H1 (cell line): ENCODE data around the gene UEVLD. TPM values are rescaled to one million over a fixed set of nuclear protein-coding genes. Genes with fewer than 3 reads are reported as not detected.

Experiments used
- CTCF ChIA-PET: fragments of 300-600 bp; sonication (Branson Sonifier 250); formaldehyde crosslinking; loops from one replicate; lab custom pipeline; 2021; ENCODE audit not compliant: partially characterized antibody; lab: Charles Lee
- POLR2A ChIA-PET: fragments of 300-600 bp; sonication (Branson Sonifier 250); formaldehyde crosslinking; loops from one replicate; lab custom pipeline; 2021; ENCODE audit warnings: inconsistent platforms; ENCODE audit not compliant: partially characterized antibody; lab: Charles Lee
- DNase-seq, 2 experiments: peaks; one replicate each; pipeline versions ENCODE4 v3.0.0 to v3.0.0-alpha.2; 2010 to 2022; ENCODE audit warnings: low spot score in 2 of 2, low read depth in 1 of 2, mixed read lengths in 1 of 2
- FAIRE-seq: peaks from 2 replicates; lab custom pipeline; 2011; peaks lifted over from hg19 to GRCh38; lab: Jason Lieb, UNC
- H2AFZ ChIP-seq: 2 replicates; pipeline ENCODE4 v1.8.1; 2012; ENCODE audit warnings: low read length, inconsistent platforms
- H2AK5ac ChIP-seq: 2 replicates; pipeline ENCODE4 v1.6.1; 2013; ENCODE audit warnings: low read depth, low read length
- H2BK120ac ChIP-seq: replicated peaks from 2 replicates; pipeline ENCODE3; 2013; ENCODE audit warnings: low read depth, low read length, inconsistent platforms
- H2BK12ac ChIP-seq: 2 replicates; pipeline ENCODE4 v1.6.1; 2013; ENCODE audit warnings: low read depth, low read length
- H2BK15ac ChIP-seq: 2 replicates; pipeline ENCODE4 v1.6.1; 2013; ENCODE audit warnings: low read length
- H2BK20ac ChIP-seq: 2 replicates; pipeline ENCODE4 v1.6.1; 2013; ENCODE audit warnings: low read length
- H2BK5ac ChIP-seq: 2 replicates; pipeline ENCODE4 v1.6.1; 2013; ENCODE audit warnings: low read depth, low read length
- H3K14ac ChIP-seq: 2 replicates; pipeline ENCODE4 v1.6.1; 2013; ENCODE audit warnings: inconsistent platforms; ENCODE audit not compliant: insufficient read length
- H3K18ac ChIP-seq: 2 replicates; pipeline ENCODE4 v1.6.1; 2013; ENCODE audit warnings: low read length; ENCODE audit errors: extremely low read depth
- H3K23ac ChIP-seq: 2 replicates; pipeline ENCODE4 v1.6.1; 2013; ENCODE audit warnings: inconsistent platforms; ENCODE audit not compliant: insufficient read length
- H3K23me2 ChIP-seq: 2 replicates; pipeline ENCODE4 v1.6.1; 2013; ENCODE audit warnings: low read depth, low read length
- H3K27ac ChIP-seq: 2 replicates; pipeline ENCODE4 v1.6.1; 2011; ENCODE audit warnings: low read depth, low read length, inconsistent platforms
- H3K27me3 ChIP-seq, 4 experiments: replicated peaks in 1 of 4; 1 replicate in 1 of 4; 2 replicates in 3 of 4; pipeline versions ENCODE4 v1.6.1 to v1.8.1; 2011 to 2013; ENCODE audit warnings: low read length in 3 of 4, mild to moderate bottlenecking in 3 of 4, inconsistent platforms in 2 of 4, mixed read lengths in 2 of 4, moderate library complexity in 1 of 4; ENCODE audit not compliant: control insufficient read depth in 3 of 4, insufficient read depth in 3 of 4; ENCODE audit errors: extremely low read depth in 1 of 4
- H3K36me3 ChIP-seq, 4 experiments: 2 replicates each; pipeline versions ENCODE4 v1.6.1 to v1.8.1; 2011 to 2013; ENCODE audit warnings: mild to moderate bottlenecking in 4 of 4, low read length in 3 of 4, moderate library complexity in 2 of 4, control low read depth in 1 of 4, inconsistent platforms in 1 of 4; ENCODE audit not compliant: insufficient read depth in 4 of 4, control insufficient read depth in 2 of 4
- H3K4ac ChIP-seq: replicated peaks from 2 replicates; pipeline ENCODE3; 2013; ENCODE audit warnings: low read length, low read depth, mixed read lengths, inconsistent platforms; ENCODE audit not compliant: insufficient read length
- H3K4me1 ChIP-seq, 4 experiments: replicated peaks in 1 of 4; 1 replicate in 1 of 4; 2 replicates in 3 of 4; pipeline versions ENCODE4 v1.6.1 to v1.8.1; 2011 to 2013; ENCODE audit warnings: low read length in 3 of 4, inconsistent platforms in 2 of 4, mixed read lengths in 1 of 4; ENCODE audit not compliant: insufficient read depth in 4 of 4, control insufficient read depth in 3 of 4
- H3K4me2 ChIP-seq, 2 experiments: 2 replicates each; pipeline versions ENCODE4 v1.6.1 to v1.8.1; 2011 to 2013; ENCODE audit warnings: low read depth in 2 of 2, low read length in 2 of 2, control low read depth in 1 of 2, inconsistent platforms in 1 of 2, mild to moderate bottlenecking in 1 of 2; ENCODE audit not compliant: insufficient read depth in 1 of 2
- H3K4me3 ChIP-seq, 4 experiments: fragments of 200-600, 300-600 bp in 1 of 4; sonication (generic), shearing (Covaris generic), sonication (Bioruptor Twin) in 1 of 4; 2 replicates each; pipeline versions ENCODE4 v1.5.1 to v1.8.1; 2011 to 2016; ENCODE audit warnings: low read length in 4 of 4, low read depth in 3 of 4, control low read depth in 2 of 4, inconsistent platforms in 2 of 4, mild to moderate bottlenecking in 2 of 4, mixed read lengths in 1 of 4, moderate library complexity in 1 of 4; ENCODE audit not compliant: insufficient read depth in 2 of 4; ENCODE audit errors: extremely low read depth in 1 of 4
- H3K56ac ChIP-seq: replicated peaks from 2 replicates; pipeline ENCODE3; 2013; ENCODE audit warnings: low read depth, mild to moderate bottlenecking, mixed read lengths, low read length, inconsistent platforms; ENCODE audit not compliant: insufficient read length
- H3K79me1 ChIP-seq: 2 replicates; pipeline ENCODE4 v1.6.1; 2013; ENCODE audit warnings: low read depth, low read length, control low read depth
- H3K79me2 ChIP-seq, 2 experiments: 2 replicates each; pipeline versions ENCODE4 v1.6.1 to v1.8.1; 2012 to 2013; ENCODE audit warnings: low read length in 2 of 2, mild to moderate bottlenecking in 2 of 2, inconsistent platforms in 1 of 2; ENCODE audit not compliant: insufficient read depth in 2 of 2, control insufficient read depth in 1 of 2
- H3K9ac ChIP-seq, 4 experiments: replicated peaks in 1 of 4; 1 replicate in 1 of 4; 2 replicates in 3 of 4; pipeline versions ENCODE4 v1.6.1 to v1.8.1; 2011 to 2013; ENCODE audit warnings: low read depth in 3 of 4, low read length in 3 of 4, control low read depth in 2 of 4, mild to moderate bottlenecking in 2 of 4, moderate library complexity in 2 of 4, inconsistent platforms in 1 of 4; ENCODE audit errors: extremely low read depth in 1 of 4
- H3K9me3 ChIP-seq, 2 experiments: 2 replicates each; pipeline versions ENCODE4 v1.6.1 to v1.8.1; 2012 to 2013; ENCODE audit warnings: mild to moderate bottlenecking in 2 of 2, moderate library complexity in 2 of 2, control low read depth in 1 of 2, inconsistent platforms in 1 of 2, low read depth in 1 of 2, low read length in 1 of 2, mixed read lengths in 1 of 2; ENCODE audit not compliant: insufficient read depth in 2 of 2
- H4K20me1 ChIP-seq, 2 experiments: replicated peaks in 1 of 2; 2 replicates each; pipeline versions ENCODE3 to v1.8.1; 2011 to 2013; ENCODE audit warnings: inconsistent platforms in 2 of 2, low read length in 2 of 2, mild to moderate bottlenecking in 1 of 2; ENCODE audit not compliant: insufficient read depth in 2 of 2, control insufficient read depth in 1 of 2
- H4K5ac ChIP-seq: 2 replicates; pipeline ENCODE4 v1.6.1; 2013; ENCODE audit warnings: low read length, low read depth, mixed read lengths, inconsistent platforms; ENCODE audit not compliant: insufficient read length
- H4K8ac ChIP-seq: 2 replicates; pipeline ENCODE4 v1.8.0; 2013; ENCODE audit warnings: mild to moderate bottlenecking, moderate library complexity, low read length, inconsistent platforms; ENCODE audit not compliant: insufficient read depth; ENCODE audit errors: extremely low read depth
- H4K91ac ChIP-seq: replicated peaks from 2 replicates; pipeline ENCODE3; 2013; ENCODE audit warnings: low read length, mixed read lengths, inconsistent platforms; ENCODE audit not compliant: insufficient read length
- GABPA ChIP-seq: IDR thresholded peaks from 2 replicates; pipeline ENCODE4 v1.6.1; 2011; ENCODE audit warnings: mild to moderate bottlenecking, low read length, moderate library complexity, borderline replicate concordance; ENCODE audit not compliant: insufficient read depth
- MAFK ChIP-seq: IDR thresholded peaks from 2 replicates; pipeline ENCODE4 v1.6.1; 2012; ENCODE audit warnings: low read depth, mild to moderate bottlenecking, improper control_type of control experiment, low read length
- TEAD4 ChIP-seq: IDR thresholded peaks from 2 replicates; pipeline ENCODE4 v1.6.1; 2012; ENCODE audit warnings: low read depth, low read length, inconsistent platforms, mixed read lengths
- WGBS, 2 experiments: shearing (Covaris generic) in 1 of 2; methylation state at CpG; one replicate each; pipeline versions ENCODE4 v1.1.6 to v1.1.7; 2013 to 2015; ENCODE audit warnings: low lambda C conversion rate in 2 of 2, mixed read lengths in 2 of 2, inconsistent platforms in 1 of 2, low coverage in 1 of 2, missing lambda C conversion rate in 1 of 2; ENCODE audit not compliant: insufficient replicate concordance in 2 of 2, insufficient coverage in 1 of 2, insufficient read length in 1 of 2; ENCODE audit errors: extremely low coverage in 1 of 2, missing lambda C conversion rate in 1 of 2; 5-methylcytosine and 5-hydroxymethylcytosine counted together
- polyA plus RNA-seq, 7 experiments: library from polyadenylated mRNA; depleted of rRNA in 3 of 7; stranded (reverse) in 5 of 7; unstranded in 2 of 7; fragments of >200 nt in 5 of 7; fragments of 200-250 nt in 2 of 7; gene quantifications; 1 replicate in 5 of 7; 2 replicates in 1 of 7; 4 replicates in 1 of 7; pipeline versions ENCODE4 v1.2.1 to v1.2.3, GENCODE V29; 2011 to 2013; ENCODE audit warnings: missing spikeins in 2 of 7, mixed read lengths in 2 of 7
- total RNA-seq: library from RNA; stranded (reverse); fragmentation: NEBNext Ultra II Directional; extraction: Animal tissue kit (Norgen Biotek cat#: 25700); gene quantifications from 2 replicates; pipeline ENCODE4 v1.2.1, GENCODE V29; 2021
- TF ChIP-seq, protein P1 (sequence below): IDR thresholded peaks from 2 replicates; pipeline ENCODE4 v1.6.1; 2012; ENCODE audit warnings: low read length, inconsistent platforms
- TF ChIP-seq, protein P2 (sequence below), 3 experiments: IDR thresholded peaks; 1 replicate in 2 of 3; 2 replicates in 1 of 3; pipeline versions ENCODE4 v1.5.1 to v1.6.1; 2011; ENCODE audit warnings: low read length in 3 of 3, mild to moderate bottlenecking in 3 of 3, inconsistent platforms in 2 of 3, low read depth in 1 of 3, moderate library complexity in 1 of 3; ENCODE audit not compliant: insufficient read depth in 1 of 3; ENCODE audit errors: control extremely low read depth in 1 of 3

UEVLD gene
- total and polyA plus RNA-seq, 2 of the 8 experiments (the other 6 are each of a cell fraction or from before 2014, with no cell fraction given): 4.1 to 7.3 TPM

DNA sequence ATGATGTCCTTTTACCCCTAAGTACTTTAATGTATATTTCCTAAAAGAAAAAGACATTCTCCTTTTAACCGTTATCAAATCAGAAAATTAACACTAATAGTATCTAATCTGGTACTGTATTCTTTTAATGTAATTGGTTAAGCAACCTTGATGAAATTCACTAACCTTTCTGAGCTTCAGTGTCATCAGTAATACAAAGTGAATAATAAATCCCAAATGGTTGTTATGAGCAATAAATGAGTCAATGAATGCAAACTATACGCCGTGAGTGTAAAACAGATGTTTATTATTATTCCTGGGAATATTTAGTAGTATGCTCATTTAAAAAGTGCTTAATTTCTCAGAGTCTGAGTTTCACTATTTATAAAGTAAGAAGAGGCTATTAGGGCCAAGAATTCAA is 21.5 kb downstream of the UEVLD start:
- Histone ChIP-seq H3K36me3 (peaks cover 0 to 3% (median 0%) of the 10 kb centered on the region in 4 experiments; a peak in 2 of 8 replicates), H3K4me3 (no peak overlapping the region), H3K56ac (no peak overlapping the region), H3K14ac (no peak overlapping the region), H2BK15ac (no peak overlapping the region), H2BK20ac (no peak overlapping the region), H3K4ac (no peak overlapping the region), H4K20me1 (no peaks in the 10 kb centered on the region), H3K23ac (no peak overlapping the region), H3K9ac (no peak overlapping the region), H3K18ac (no peak overlapping the region), H3K79me2 (no peaks in the 10 kb centered on the region), H2BK120ac (no peak overlapping the region), H2BK12ac (no peak overlapping the region), H3K4me2 (no peak overlapping the region), H2BK5ac (no peak overlapping the region), H3K27ac (no peak overlapping the region)
- DNase-seq: no peak
- WGBS, 2 experiments: 89% methylated on average over 3 of the region's 3 CpGs; no CpG with 5 or more reads in 1 of the 2 experiments
- CTCF ChIA-PET: interaction anchor here (0.6 to 1.9 kb wide), 2 partner anchors 84 to 452 kb away, joined by 3 to 5 read pairs; no protein-coding TSS in a partner anchor
- TF ChIP-seq, protein P1, sequence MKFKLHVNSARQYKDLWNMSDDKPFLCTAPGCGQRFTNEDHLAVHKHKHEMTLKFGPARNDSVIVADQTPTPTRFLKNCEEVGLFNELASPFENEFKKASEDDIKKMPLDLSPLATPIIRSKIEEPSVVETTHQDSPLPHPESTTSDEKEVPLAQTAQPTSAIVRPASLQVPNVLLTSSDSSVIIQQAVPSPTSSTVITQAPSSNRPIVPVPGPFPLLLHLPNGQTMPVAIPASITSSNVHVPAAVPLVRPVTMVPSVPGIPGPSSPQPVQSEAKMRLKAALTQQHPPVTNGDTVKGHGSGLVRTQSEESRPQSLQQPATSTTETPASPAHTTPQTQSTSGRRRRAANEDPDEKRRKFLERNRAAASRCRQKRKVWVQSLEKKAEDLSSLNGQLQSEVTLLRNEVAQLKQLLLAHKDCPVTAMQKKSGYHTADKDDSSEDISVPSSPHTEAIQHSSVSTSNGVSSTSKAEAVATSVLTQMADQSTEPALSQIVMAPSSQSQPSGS: no peak
- TF ChIP-seq GABPA (no peak), TEAD4 (no peak), MAFK (no peak)
- TF ChIP-seq, protein P2, sequence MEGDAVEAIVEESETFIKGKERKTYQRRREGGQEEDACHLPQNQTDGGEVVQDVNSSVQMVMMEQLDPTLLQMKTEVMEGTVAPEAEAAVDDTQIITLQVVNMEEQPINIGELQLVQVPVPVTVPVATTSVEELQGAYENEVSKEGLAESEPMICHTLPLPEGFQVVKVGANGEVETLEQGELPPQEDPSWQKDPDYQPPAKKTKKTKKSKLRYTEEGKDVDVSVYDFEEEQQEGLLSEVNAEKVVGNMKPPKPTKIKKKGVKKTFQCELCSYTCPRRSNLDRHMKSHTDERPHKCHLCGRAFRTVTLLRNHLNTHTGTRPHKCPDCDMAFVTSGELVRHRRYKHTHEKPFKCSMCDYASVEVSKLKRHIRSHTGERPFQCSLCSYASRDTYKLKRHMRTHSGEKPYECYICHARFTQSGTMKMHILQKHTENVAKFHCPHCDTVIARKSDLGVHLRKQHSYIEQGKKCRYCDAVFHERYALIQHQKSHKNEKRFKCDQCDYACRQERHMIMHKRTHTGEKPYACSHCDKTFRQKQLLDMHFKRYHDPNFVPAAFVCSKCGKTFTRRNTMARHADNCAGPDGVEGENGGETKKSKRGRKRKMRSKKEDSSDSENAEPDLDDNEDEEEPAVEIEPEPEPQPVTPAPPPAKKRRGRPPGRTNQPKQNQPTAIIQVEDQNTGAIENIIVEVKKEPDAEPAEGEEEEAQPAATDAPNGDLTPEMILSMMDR (IDR thresholded peaks at IDR 0.05; ENCODE audit: control extremely low read depth in 1 of 3, insufficient read depth in 1 of 3, low read depth in 1 of 3, low read length in 3 of 3): no peak
- TF ChIP-seq, all 59 proteins: peak for 0
- Histone ChIP-seq H3K27me3 (no peaks in the 10 kb centered on the region), H4K91ac (no peak overlapping the region), H2AK5ac (no peak overlapping the region), H3K9me3 (no peaks in the 10 kb centered on the region), H4K5ac (no peak overlapping the region), H3K79me1 (no peaks in the 10 kb centered on the region), H3K23me2 (no peaks in the 10 kb centered on the region), H4K8ac (no peak overlapping the region), H3K4me1 (no peaks in the 10 kb centered on the region), H2AFZ (no peak overlapping the region)
- no peak for FAIRE-seq
- POLR2A ChIA-PET: interaction anchor here (0.8 kb wide), 1 partner anchor 9 kb away, joined by 3 read pairs; no protein-coding TSS in a partner anchor
